ENCODE measurements around the gene ZNF280D.
A peak's percentile ranks its signal among the peaks of the same experiment; 100 is the strongest.

The ZNF280D gene

DNA sequence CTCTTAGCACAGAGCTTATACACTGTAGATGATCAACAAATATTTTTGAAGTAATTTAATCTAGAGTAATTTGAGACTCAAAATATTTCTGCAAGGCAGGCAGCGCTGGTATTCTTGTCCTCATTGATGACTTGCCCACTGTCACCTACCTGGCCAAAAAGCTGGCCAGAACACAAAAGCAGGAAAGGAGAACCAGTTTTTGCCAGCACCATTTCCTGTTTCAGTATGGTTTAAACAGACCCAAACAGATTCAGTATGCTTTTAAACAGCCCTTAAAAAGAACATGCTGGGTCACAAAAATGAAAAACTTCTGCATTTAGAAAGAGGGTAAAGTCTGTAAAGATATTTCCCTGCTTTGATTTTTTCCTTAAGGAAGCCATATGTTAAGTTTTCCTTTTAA is 42.3 kb upstream of the ZNF280D start:
- DNase-seq (ENCODE audit: low read depth), result no peak
- TF ChIP-seq, protein P1, sequence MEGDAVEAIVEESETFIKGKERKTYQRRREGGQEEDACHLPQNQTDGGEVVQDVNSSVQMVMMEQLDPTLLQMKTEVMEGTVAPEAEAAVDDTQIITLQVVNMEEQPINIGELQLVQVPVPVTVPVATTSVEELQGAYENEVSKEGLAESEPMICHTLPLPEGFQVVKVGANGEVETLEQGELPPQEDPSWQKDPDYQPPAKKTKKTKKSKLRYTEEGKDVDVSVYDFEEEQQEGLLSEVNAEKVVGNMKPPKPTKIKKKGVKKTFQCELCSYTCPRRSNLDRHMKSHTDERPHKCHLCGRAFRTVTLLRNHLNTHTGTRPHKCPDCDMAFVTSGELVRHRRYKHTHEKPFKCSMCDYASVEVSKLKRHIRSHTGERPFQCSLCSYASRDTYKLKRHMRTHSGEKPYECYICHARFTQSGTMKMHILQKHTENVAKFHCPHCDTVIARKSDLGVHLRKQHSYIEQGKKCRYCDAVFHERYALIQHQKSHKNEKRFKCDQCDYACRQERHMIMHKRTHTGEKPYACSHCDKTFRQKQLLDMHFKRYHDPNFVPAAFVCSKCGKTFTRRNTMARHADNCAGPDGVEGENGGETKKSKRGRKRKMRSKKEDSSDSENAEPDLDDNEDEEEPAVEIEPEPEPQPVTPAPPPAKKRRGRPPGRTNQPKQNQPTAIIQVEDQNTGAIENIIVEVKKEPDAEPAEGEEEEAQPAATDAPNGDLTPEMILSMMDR (conservative IDR thresholded peaks at IDR 0.05; ENCODE audit: control insufficient read depth, insufficient read depth, low read depth, low read length), result no peak
- H3K4me3 ChIP-seq (ENCODE audit: control insufficient read depth, low read depth, low read length), result no peak overlapping the region

DNA sequence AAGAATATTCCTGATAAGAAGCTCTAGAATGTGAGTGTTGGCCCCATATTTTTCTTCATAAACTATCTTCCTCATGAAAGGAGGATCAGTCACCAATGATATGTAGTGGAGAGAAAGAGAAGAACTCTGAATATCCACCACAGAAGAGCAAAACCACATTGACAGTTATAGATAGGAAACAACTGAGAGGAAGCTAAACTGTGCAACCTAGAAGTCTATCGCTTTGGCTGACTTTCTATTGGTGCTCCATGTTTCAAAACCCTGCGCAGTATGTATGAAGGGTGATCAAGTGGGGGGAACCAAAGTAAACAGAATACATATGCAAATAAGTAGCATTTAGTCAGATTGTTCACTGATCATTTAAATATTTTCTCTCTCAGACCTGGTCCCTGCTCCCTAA is 41.0 kb upstream of the ZNF280D start:
- TF ChIP-seq, protein P1 (conservative IDR thresholded peaks at IDR 0.05; ENCODE audit: control insufficient read depth, insufficient read depth, low read depth, low read length), result no peak
- no peak for DNase-seq (ENCODE audit: low read depth)
- H3K4me3 ChIP-seq (ENCODE audit: control insufficient read depth, low read depth, low read length), result no peak overlapping the region

DNA sequence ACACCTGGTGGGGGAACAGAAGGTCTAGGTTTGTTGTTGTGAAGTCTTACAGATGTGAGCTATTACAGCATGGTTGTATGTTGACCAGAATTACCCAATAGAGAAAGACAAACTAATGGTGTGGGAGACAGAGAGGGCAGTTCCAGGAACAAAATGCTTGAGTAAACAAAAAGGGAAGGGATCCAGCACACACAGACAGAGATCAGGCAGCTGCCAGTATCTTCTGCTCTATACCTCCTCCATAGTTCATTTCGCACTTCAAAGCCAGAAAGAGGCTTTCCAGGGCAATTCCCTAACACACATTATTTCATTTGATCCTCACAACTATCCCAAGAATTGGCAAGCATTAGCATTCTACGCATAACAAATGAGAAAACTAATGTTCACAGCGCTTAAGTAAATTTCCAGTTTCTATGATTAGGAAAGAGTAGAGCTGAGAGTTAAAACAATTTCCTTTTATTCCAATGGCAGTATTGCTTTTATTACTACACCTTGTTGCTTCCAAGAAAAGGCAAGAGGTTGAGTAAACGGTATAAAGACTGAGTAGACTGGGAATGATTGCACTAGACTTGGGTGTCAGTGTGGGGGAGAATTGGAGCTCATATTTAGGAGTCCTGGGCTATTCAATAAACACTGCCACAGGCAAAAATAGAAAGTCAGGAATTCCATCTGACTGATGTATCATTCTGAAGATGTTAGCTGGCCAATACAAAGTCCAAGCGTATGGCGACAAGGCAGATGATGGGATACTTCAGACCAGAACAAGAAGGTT is 39.7 kb upstream of the ZNF280D start:
- DNase-seq (ENCODE audit: low read depth), result peak; percentile 52
- H3K4me3 ChIP-seq (ENCODE audit: control insufficient read depth, low read depth, low read length), result no peak overlapping the region
- TF ChIP-seq, protein P1 (conservative IDR thresholded peaks at IDR 0.05; ENCODE audit: control insufficient read depth, insufficient read depth, low read depth, low read length), result no peak

DNA sequence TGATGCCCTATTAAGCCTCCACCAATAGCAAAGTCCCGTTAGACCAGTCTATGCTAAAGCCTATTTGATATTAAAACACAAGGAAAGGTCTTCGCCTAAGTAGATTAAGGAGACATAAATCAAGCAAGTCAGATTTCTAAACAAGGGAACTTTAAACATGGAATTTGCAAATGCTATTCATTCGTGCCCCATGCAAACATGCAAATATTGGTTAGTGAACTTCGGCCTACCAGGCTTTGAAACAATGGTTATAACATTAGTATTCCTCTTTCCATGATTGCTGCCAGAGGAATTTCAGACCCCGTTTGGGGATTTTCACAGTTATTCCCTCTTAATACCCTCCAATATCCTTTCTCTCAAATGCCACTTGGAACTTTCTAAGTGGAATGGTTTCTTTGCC is 36.9 kb upstream of the ZNF280D start:
- TF ChIP-seq, protein P1 (conservative IDR thresholded peaks at IDR 0.05; ENCODE audit: control insufficient read depth, insufficient read depth, low read depth, low read length), result no peak

DNA sequence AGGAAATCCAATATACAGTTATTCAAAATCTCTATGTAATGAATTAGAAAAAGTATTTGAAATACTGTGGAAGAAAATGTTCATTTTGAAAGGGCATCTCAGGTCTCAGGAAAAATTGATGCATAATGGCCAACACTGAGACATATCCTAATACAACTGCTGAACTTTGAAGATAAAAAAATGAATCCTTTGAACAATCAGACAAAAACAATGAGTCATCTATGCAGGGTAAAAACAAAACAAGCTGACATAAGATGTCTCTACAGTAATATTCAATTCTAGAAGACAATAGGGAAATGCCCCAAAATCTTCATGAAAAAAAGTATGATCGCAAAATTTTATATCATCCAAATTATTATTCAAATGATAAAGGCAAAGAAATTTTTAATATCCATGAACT is 34.0 kb upstream of the ZNF280D start:
- DNase-seq (ENCODE audit: low read depth), result peak; percentile 42
- TF ChIP-seq, protein P1 (conservative IDR thresholded peaks at IDR 0.05; ENCODE audit: control insufficient read depth, insufficient read depth, low read depth, low read length), result no peak
- no peak overlapping the region for H3K4me3 ChIP-seq (ENCODE audit: control insufficient read depth, low read depth, low read length)

More for the DNA sequence above, 36.9 kb upstream of the ZNF280D start:
- H3K4me3 ChIP-seq (ENCODE audit: control insufficient read depth, low read depth, low read length), result no peak overlapping the region
- no peak for DNase-seq (ENCODE audit: low read depth)

DNA sequence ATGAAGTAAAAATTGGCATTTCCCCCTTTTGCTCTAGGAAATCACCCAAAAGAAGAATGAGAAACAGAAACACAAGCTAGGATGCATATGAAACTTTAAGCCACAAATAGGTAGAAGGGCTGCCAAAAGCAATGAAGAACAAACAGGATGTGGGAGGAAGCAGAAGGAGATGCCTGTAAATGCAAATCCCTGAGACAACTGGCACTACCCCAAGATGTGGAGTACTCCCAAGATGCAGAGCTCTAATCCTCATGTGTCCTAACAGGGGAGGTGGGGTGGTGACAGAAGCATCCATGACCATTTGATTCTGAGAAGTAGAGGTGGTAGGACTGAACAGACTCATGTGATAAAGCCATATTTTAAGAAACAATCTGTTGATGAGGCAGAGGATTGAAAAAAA is 31.9 kb upstream of the ZNF280D start:
- peak; percentile 86 for DNase-seq (ENCODE audit: low read depth)
- H3K4me3 ChIP-seq (ENCODE audit: control insufficient read depth, low read depth, low read length), result no peak overlapping the region
- TF ChIP-seq, protein P1 (conservative IDR thresholded peaks at IDR 0.05; ENCODE audit: control insufficient read depth, insufficient read depth, low read depth, low read length), result no peak
